Astrocyte of the spinal cord (primary cell): ENCODE measurements around the gene CFAP99.

Experiments used
- DNase-seq: peaks from one replicate; pipeline ENCODE4 v3.0.0; 2011; ENCODE audit warnings: low read depth, low spot score
- H3K4me3 ChIP-seq: 2 replicates; pipeline ENCODE4 v1.5.1; 2011; ENCODE audit warnings: low read depth, mild to moderate bottlenecking, low read length, moderate library complexity
- in situ Hi-C: cut with HindIII; loops from 2 replicates; pipeline ENCODE4 v1.10.0; 2017; ENCODE audit warnings: low sequenced_read_pairs
- TF ChIP-seq, protein P1 (sequence below): IDR thresholded peaks from 2 replicates; pipeline ENCODE4 v1.5.1; 2012; ENCODE audit warnings: low read depth, mild to moderate bottlenecking, low read length, inconsistent platforms

Gene CFAP99

DNA sequence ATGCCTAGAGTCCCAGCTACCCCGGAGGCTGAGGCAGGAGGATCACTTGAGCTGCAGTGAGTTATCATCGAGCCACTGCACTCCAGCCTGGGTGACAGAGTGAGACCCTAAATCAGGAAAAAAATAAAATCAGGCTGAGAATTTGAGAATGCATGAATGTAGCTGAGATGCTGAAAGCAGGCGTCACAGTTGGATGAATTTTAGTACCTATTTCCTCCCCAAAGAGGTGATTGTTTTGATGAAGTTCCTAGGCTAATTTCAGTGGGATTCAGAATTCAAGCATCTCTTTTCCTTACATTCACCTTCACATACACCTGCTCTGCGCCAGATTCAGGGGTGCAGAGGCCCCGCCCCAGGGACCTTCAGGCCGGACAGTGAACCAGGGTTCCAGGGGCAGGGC, 3.2 kb downstream of the CFAP99 start:
- in situ Hi-C loops, result no loop called here
- H3K4me3 ChIP-seq, result no peak overlapping the region
- TF ChIP-seq, protein P1, sequence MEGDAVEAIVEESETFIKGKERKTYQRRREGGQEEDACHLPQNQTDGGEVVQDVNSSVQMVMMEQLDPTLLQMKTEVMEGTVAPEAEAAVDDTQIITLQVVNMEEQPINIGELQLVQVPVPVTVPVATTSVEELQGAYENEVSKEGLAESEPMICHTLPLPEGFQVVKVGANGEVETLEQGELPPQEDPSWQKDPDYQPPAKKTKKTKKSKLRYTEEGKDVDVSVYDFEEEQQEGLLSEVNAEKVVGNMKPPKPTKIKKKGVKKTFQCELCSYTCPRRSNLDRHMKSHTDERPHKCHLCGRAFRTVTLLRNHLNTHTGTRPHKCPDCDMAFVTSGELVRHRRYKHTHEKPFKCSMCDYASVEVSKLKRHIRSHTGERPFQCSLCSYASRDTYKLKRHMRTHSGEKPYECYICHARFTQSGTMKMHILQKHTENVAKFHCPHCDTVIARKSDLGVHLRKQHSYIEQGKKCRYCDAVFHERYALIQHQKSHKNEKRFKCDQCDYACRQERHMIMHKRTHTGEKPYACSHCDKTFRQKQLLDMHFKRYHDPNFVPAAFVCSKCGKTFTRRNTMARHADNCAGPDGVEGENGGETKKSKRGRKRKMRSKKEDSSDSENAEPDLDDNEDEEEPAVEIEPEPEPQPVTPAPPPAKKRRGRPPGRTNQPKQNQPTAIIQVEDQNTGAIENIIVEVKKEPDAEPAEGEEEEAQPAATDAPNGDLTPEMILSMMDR, result no peak
- DNase-seq, result no peak

GRCh38 chr4:2423066-2423465, 4.3 kb downstream of the CFAP99 start:
- in situ Hi-C loops, result no loop called here
- TF ChIP-seq, protein P1, result no peak
- no peak overlapping the region for H3K4me3 ChIP-seq
- no peak for DNase-seq

DNA sequence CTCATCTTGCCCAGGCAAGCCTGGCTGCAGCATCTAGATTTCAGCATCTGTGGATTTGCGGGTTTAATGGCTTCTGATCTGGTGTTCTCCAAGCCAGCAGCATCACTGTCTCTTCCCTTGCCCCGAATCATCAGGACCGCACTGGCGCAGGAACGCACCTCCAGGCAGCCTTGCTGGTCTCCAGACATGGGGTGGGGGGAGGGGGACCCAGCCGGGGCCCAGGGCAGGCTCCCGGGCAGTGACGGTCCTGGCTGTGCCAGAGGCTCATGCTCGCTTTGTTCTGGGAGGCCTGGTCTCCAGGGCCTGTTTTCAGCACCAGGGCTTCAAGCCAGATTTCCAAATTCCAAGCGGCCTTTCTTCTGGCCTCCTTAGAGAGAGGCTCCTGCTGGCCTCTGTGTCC, 4.9 kb downstream of the CFAP99 start:
- TF ChIP-seq, protein P1, result no peak
- in situ Hi-C loops, result no loop called here
- no peak for DNase-seq
- H3K4me3 ChIP-seq, result no peak overlapping the region

DNA sequence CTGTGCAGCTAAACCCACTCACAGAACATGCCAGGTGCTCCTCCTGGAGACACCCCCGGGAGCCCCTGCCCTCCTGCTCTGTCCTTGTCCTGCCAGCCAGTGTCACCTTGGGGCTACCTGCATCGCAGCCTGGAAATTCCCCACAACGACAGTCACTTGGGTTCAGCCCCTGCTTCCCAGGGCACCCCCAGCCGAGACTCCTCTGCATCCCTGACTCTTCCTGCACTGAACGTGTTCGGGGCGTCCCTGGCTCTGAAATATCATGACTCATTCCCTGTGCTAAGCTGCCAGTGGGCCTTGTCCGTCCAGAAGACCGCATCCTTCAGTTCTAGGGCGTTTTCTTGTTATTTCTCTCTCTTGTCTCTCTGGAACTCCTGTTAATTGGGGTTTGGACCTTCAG, 5.8 kb downstream of the CFAP99 start:
- TF ChIP-seq, protein P1, result no peak
- in situ Hi-C loops, result no loop called here
- DNase-seq, result no peak
- no peak overlapping the region for H3K4me3 ChIP-seq

GRCh38 chr4:2425386-2426068, 6.8 kb downstream of the CFAP99 start:
- no peak overlapping the region for H3K4me3 ChIP-seq
- no peak for DNase-seq
- TF ChIP-seq, protein P1, result no peak
- in situ Hi-C loops, result no loop called here

DNA sequence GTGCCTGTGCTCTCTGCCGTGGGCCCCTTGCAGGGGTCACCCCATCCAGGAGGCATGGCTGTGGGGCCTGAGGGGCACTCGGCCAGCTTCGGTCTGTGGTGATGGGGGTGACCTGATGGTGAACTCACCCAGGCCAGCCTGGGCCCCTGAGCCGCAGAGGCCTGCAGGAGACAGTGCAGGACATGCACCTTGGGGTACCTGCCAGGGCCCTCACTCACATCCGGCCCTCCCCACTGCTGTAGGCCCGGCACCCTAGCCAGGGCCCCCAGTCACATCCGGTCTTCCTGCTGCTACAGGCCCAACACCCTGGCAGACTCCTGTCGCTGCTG, 7.3 kb downstream of the CFAP99 start:
- in situ Hi-C loops, result no loop called here
- no peak for DNase-seq
- H3K4me3 ChIP-seq, result no peak overlapping the region
- TF ChIP-seq, protein P1, result no peak

GRCh38 chr4:2426711-2427275, 8.0 kb downstream of the CFAP99 start:
- TF ChIP-seq, protein P1, result no peak
- no peak overlapping the region for H3K4me3 ChIP-seq
- no peak for DNase-seq
- in situ Hi-C loops, result no loop called here
